Jurkat, Clone E6-1 (cell line): ENCODE results near the gene CLEC20A.
"Not testable (repeated sequence)": the region's sequence is repeated elsewhere in the genome, so short reads cannot be mapped to it uniquely, and the experiment has no call there.

Experiments used
- DNase-seq: peaks from one replicate; pipeline ENCODE4 v3.0.0-alpha.2; 2011; ENCODE audit warnings: low read depth, low spot score
- H3K4me3 ChIP-seq: 2 replicates; pipeline ENCODE4 v1.5.1; 2011; ENCODE audit warnings: mild to moderate bottlenecking, low read length, control low read depth, moderate library complexity

CLEC20A gene

GRCh38 chr1:178530502-178530901 lies 33.7 kb upstream of the CLEC20A start:
- no peak overlapping the region for H3K4me3 ChIP-seq
- no peak for DNase-seq

- H3K4me3 ChIP-seq: no peak overlapping the region
- no peak for DNase-seq
Measured at GRCh38 chr1:178530037-178530402, 33.3 kb upstream of the CLEC20A start.

GRCh38 chr1:178529364-178530036 lies 32.7 kb upstream of the CLEC20A start:
- DNase-seq: no peak
- no peak overlapping the region for H3K4me3 ChIP-seq

GRCh38 chr1:178528953-178529335 lies 32.2 kb upstream of the CLEC20A start:
- no peak overlapping the region for H3K4me3 ChIP-seq
- DNase-seq: no peak

- no peak overlapping the region for H3K4me3 ChIP-seq
- DNase-seq: no peak
Measured at GRCh38 chr1:178528228-178528952, 31.6 kb upstream of the CLEC20A start.

GRCh38 chr1:178527117-178527516 lies 30.4 kb upstream of the CLEC20A start:
- DNase-seq: no peak
- no peak overlapping the region for H3K4me3 ChIP-seq

- DNase-seq: no peak
- H3K4me3 ChIP-seq: no peak overlapping the region
Measured at GRCh38 chr1:178521241-178521640, 24.5 kb upstream of the CLEC20A start.

- no peak overlapping the region for H3K4me3 ChIP-seq
- no peak for DNase-seq
Measured at GRCh38 chr1:178520803-178521202, 24.0 kb upstream of the CLEC20A start.

- no peak overlapping the region for H3K4me3 ChIP-seq
- DNase-seq: no peak
Measured at GRCh38 chr1:178518894-178519293, 22.1 kb upstream of the CLEC20A start.

- no peak overlapping the region for H3K4me3 ChIP-seq
- DNase-seq: no peak
Measured at GRCh38 chr1:178516110-178516509, 19.3 kb upstream of the CLEC20A start.

GRCh38 chr1:178513278-178513983 lies 16.7 kb upstream of the CLEC20A start:
- DNase-seq: no peak
- H3K4me3 ChIP-seq: no peak overlapping the region

- no peak for DNase-seq
Measured at GRCh38 chr1:178512566-178513277, 16.0 kb upstream of the CLEC20A start, which contains the start of gene TEX35. TSS of gene TEX35 (plus strand) at chr1:178513109. CDS start at chr1:178513189, 80 bp downstream.

GRCh38 chr1:178510155-178510554 lies 13.4 kb upstream of the CLEC20A start:
- no peak for DNase-seq
- H3K4me3 ChIP-seq: no peak overlapping the region

More at GRCh38 chr1:178512566-178513277, 16.0 kb upstream of the CLEC20A start, which contains the start of gene TEX35:
- no peak within 1 kb of the TSS for H3K4me3 ChIP-seq

- no peak overlapping the region for H3K4me3 ChIP-seq
- no peak for DNase-seq
Measured at GRCh38 chr1:178509414-178510007, 12.7 kb upstream of the CLEC20A start.

GRCh38 chr1:178506669-178507068 lies 9.9 kb upstream of the CLEC20A start:
- DNase-seq: peak; percentile 21
- H3K4me3 ChIP-seq: no peak overlapping the region

- DNase-seq: no peak
- H3K4me3 ChIP-seq: no peak overlapping the region
Measured at GRCh38 chr1:178506177-178506576, 9.4 kb upstream of the CLEC20A start.

- DNase-seq: no peak
Measured at GRCh38 chr1:178504286-178504685, 7.5 kb upstream of the CLEC20A start.

GRCh38 chr1:178503849-178504248 lies 7.1 kb upstream of the CLEC20A start:
- DNase-seq: no peak
- H3K4me3 ChIP-seq: no peak overlapping the region

More at GRCh38 chr1:178504286-178504685, 7.5 kb upstream of the CLEC20A start:
- no peak overlapping the region for H3K4me3 ChIP-seq

- H3K4me3 ChIP-seq, DNase-seq: not testable (repeated sequence)
Measured at GRCh38 chr1:178503316-178503715, 6.6 kb upstream of the CLEC20A start.
